Sigmoid colon (tissue), 4 donors: Measurements from ENCODE around the gene FAM83G.

ENCODE experiments used
- POLR2A ChIP-seq, 2 donors: fragments of 450-650 bp; IDR thresholded peaks; one replicate each; pipeline ENCODE4 v1.6.1; 2016; ENCODE audit warnings: antibody characterized with exemption in 2 of 2, mild to moderate bottlenecking in 2 of 2, moderate library complexity in 2 of 2
- POLR2AphosphoS5 ChIP-seq, 4 donors: sonication (generic); formaldehyde crosslinking; IDR thresholded peaks; one replicate each; pipeline ENCODE4 v1.6.1; 2017; ENCODE audit warnings: antibody characterized with exemption in 4 of 4
- TF ChIP-seq, protein P1 (sequence below), 4 experiments: fragments of 450-650 bp in 3 of 4; fragments of 200-600 bp in 1 of 4; IDR thresholded peaks; one replicate each; pipeline ENCODE4 v1.5.1; 2016 to 2019; ENCODE audit warnings: antibody characterized with exemption in 4 of 4, mild to moderate bottlenecking in 3 of 4, moderate library complexity in 2 of 4

DNA sequence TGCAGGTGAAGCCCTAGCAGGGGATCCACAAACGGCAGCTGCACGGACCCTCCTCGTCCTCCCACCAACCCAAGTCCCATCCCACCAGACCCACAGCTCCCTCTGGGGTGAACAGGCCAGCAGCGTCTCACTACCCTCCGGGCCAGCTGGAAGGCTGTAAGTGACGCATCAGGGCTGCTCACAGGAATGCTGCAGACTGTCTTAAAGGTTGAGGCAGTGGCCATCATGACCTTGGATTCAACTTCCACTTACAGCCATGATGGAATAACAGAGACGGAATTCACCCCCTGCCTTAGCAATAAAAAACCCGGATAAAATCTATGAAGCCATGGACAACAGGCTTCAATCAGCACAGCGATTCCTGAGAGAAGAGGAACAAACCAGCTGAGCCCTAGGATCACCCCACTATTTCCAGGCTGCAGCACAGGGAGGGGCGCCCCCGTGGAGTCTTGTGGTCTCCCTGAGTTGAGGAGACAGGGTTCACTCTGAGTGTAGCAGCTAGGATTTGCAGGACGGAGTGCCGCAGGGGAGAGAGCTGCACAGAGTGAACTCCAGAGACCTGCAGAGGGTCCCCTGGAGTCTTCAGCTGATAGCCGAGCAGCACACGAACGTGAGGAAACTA lies 10.5 kb downstream of the FAM83G start:
- TF ChIP-seq, protein P1, sequence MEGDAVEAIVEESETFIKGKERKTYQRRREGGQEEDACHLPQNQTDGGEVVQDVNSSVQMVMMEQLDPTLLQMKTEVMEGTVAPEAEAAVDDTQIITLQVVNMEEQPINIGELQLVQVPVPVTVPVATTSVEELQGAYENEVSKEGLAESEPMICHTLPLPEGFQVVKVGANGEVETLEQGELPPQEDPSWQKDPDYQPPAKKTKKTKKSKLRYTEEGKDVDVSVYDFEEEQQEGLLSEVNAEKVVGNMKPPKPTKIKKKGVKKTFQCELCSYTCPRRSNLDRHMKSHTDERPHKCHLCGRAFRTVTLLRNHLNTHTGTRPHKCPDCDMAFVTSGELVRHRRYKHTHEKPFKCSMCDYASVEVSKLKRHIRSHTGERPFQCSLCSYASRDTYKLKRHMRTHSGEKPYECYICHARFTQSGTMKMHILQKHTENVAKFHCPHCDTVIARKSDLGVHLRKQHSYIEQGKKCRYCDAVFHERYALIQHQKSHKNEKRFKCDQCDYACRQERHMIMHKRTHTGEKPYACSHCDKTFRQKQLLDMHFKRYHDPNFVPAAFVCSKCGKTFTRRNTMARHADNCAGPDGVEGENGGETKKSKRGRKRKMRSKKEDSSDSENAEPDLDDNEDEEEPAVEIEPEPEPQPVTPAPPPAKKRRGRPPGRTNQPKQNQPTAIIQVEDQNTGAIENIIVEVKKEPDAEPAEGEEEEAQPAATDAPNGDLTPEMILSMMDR (IDR thresholded peaks at IDR 0.05), result no peak
- TF ChIP-seq POLR2A (IDR thresholded peaks at IDR 0.05), result no peak
- no peak for TF ChIP-seq POLR2AphosphoS5 (IDR thresholded peaks at IDR 0.05)
